ENCODE results near the gene MRPS18A. TPM values are rescaled to one million over a fixed set of nuclear protein-coding genes. Genes with fewer than 3 reads are reported as not detected.

Gene MRPS18A
- total and polyA plus RNA-seq, 2 of the 8 experiments (the other 6 are each of a cell fraction or from before 2014, with no cell fraction given): 48.3 to 121 TPM

- no peak overlapping the region for H3K9ac ChIP-seq (replicated peaks in 1 of 4; ENCODE audit: extremely low read depth in 1 of 4, low read depth in 3 of 4, low read length in 3 of 4)
- H2AFZ ChIP-seq (ENCODE audit: low read length): no peak overlapping the region
- H2AK5ac ChIP-seq (ENCODE audit: low read depth, low read length): 0 out of 2 replicates have a peak overlapping the region, but pooled peaks have one; percentile 28
- ChIA-PET POLR2A (ENCODE audit: partially characterized antibody) (interaction anchor here (1.6 to 2.8 kb wide), 2 partner anchors 19 to 63 kb away, joined by 5 to 14 read pairs; partner anchors contain the start of genes MRPS18A and VEGFA), CTCF (ENCODE audit: partially characterized antibody) (interaction anchor here (0.8 to 1.0 kb wide), 3 partner anchors 17 to 49 kb away, joined by 3 read pairs; no protein-coding TSS in a partner anchor)
- H3K4me3 ChIP-seq (ENCODE audit: extremely low read depth in 1 of 4, insufficient read depth in 2 of 4, low read depth in 3 of 4, low read length in 4 of 4): no peak overlapping the region
- no peak overlapping the region for H3K23ac ChIP-seq (ENCODE audit: insufficient read length)
- no peak for FAIRE-seq
- no peak for TF ChIP-seq CTBP2 (IDR thresholded peaks at IDR 0.05; ENCODE audit: borderline replicate concordance, insufficient read depth, insufficient read length, low read length)
- no peak for TF ChIP-seq E2F6 (IDR thresholded peaks at IDR 0.05)
- no peak for TF ChIP-seq CBX5 (IDR thresholded peaks at IDR 0.05; ENCODE audit: low read depth, low read length)
- no peak for TF ChIP-seq RFX5 (IDR thresholded peaks at IDR 0.05; ENCODE audit: borderline replicate concordance, low read depth, low read length)
- no peak overlapping the region for H3K18ac ChIP-seq (ENCODE audit: extremely low read depth, low read length)
- H2BK20ac ChIP-seq (ENCODE audit: low read length): no peak overlapping the region
- H3K9me3 ChIP-seq (ENCODE audit: insufficient read depth in 2 of 2, low read depth in 1 of 2, low read length in 1 of 2): no peaks in the 10 kb centered on the region
- no peak for DNase-seq (ENCODE audit: low read depth in 1 of 2, low spot score in 2 of 2)
- no peaks in the 10 kb centered on the region for H3K36me3 ChIP-seq (ENCODE audit: control insufficient read depth in 2 of 4, insufficient read depth in 4 of 4, low read length in 3 of 4)
- H3K27me3 ChIP-seq (replicated peaks in 1 of 4; ENCODE audit: control insufficient read depth in 3 of 4, extremely low read depth in 1 of 4, insufficient read depth in 3 of 4, low read length in 3 of 4): no peaks in the 10 kb centered on the region
- no peak overlapping the region for H2BK120ac ChIP-seq (replicated peaks; ENCODE audit: low read depth, low read length)
- H2BK15ac ChIP-seq (ENCODE audit: low read length): 0 out of 2 replicates have a peak overlapping the region, but pooled peaks have one; percentile 53
- H4K8ac ChIP-seq (ENCODE audit: extremely low read depth, insufficient read depth, low read length): no peak overlapping the region
- no peak overlapping the region for H3K4me2 ChIP-seq (ENCODE audit: insufficient read depth in 1 of 2, low read depth in 2 of 2, low read length in 2 of 2)
- peaks cover 7% of the 10 kb centered on the region; the same call in 1 of the 2 replicates for H3K23me2 ChIP-seq (ENCODE audit: low read depth, low read length)
- no peak overlapping the region for H2BK5ac ChIP-seq (ENCODE audit: low read depth, low read length)
- H3K4me1 ChIP-seq (replicated peaks in 1 of 4; ENCODE audit: control insufficient read depth in 3 of 4, insufficient read depth in 4 of 4, low read length in 3 of 4): peaks cover 15 to 30% (median 18%) of the 10 kb centered on the region in 4 experiments
- H2BK12ac ChIP-seq (ENCODE audit: low read depth, low read length): no peak overlapping the region
- H3K79me1 ChIP-seq (ENCODE audit: low read depth, low read length): no peaks in the 10 kb centered on the region
- H4K5ac ChIP-seq (ENCODE audit: insufficient read length, low read depth, low read length): no peak overlapping the region
- H3K79me2 ChIP-seq (ENCODE audit: control insufficient read depth in 1 of 2, insufficient read depth in 2 of 2, low read length in 2 of 2): no peaks in the 10 kb centered on the region
- H3K27ac ChIP-seq (ENCODE audit: low read depth, low read length): no peak overlapping the region
- no peak overlapping the region for H3K56ac ChIP-seq (replicated peaks; ENCODE audit: insufficient read length, low read depth, low read length)
- WGBS, 2 experiments (ENCODE audit: extremely low coverage in 1 of 2, insufficient coverage in 1 of 2, insufficient read length in 1 of 2, insufficient replicate concordance in 2 of 2, low coverage in 1 of 2, low lambda C conversion rate in 2 of 2, missing lambda C conversion rate in 1 of 2): 80% methylated on average over 8 of the region's 8 CpGs; no CpG with 5 or more reads in 1 of the 2 experiments
- H3K14ac ChIP-seq (ENCODE audit: insufficient read length): no peak overlapping the region
- H3K4ac ChIP-seq (replicated peaks; ENCODE audit: insufficient read length, low read depth, low read length): no peak overlapping the region
- no peak overlapping the region for H4K91ac ChIP-seq (replicated peaks; ENCODE audit: insufficient read length, low read length)
- no peaks in the 10 kb centered on the region for H4K20me1 ChIP-seq (replicated peaks in 1 of 2; ENCODE audit: control insufficient read depth in 1 of 2, insufficient read depth in 2 of 2, low read length in 2 of 2)
Observed at GRCh38 chr6:43706788-43707187, 19.2 kb upstream of the MRPS18A start.

All from H1 (cell line).